Smooth muscle cell of trachea (primary cell): ENCODE measurements around the gene EIF5A. TPM values are rescaled to one million over a fixed set of nuclear protein-coding genes. Genes with fewer than 3 reads are reported as not detected.

ENCODE experiments used
- total RNA-seq: library from RNA; depleted of rRNA; stranded (reverse); fragments of >200 nt; gene quantifications from 2 replicates; pipeline ENCODE4 v1.2.1, GENCODE V29; 2014

EIF5A gene
- total RNA-seq, result 469 and 682 TPM in 2 replicates

DNA sequence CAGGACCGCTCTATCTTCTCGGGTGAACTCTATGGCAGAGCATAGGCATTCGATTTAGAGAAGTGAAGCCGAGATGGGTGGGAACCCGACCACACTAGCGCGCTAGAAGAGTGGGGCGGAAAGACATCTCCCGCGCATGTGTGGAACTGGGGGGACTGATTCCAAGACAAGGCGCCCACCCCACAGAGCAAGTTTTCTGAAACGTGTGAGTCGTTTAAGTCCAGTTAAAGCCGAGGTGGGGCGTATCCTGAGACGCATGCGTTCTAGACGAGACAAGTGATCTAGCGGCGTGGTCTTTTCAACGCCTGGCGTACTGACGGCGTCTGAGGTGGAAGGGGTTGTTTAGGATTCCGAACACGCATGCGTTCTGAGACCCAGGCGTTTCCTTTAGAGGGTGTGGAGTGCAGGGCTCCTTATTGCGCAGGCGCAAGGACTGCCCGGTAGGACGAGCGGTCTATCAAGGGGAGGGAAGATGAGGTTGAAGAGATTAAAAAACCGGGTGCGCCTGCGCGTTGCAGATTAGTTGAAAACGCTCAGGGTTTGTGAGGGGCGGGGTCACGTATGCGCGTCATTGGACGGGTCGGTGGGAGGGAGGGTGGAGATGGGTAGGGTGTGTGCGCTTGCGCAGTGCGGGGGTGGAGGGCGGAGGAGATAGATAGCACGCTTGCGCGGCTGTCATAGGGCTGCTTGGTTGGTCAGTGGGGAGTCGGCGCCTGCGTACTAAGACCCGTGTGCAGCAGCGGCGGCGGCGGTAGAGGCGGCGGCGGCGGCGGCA lies at the start of gene EIF5A:
EIF5A (plus strand) TSS at position 718 of the 775 bp plus-strand sequence. CDS start 2,008 bp downstream, outside the sequence.

DNA sequence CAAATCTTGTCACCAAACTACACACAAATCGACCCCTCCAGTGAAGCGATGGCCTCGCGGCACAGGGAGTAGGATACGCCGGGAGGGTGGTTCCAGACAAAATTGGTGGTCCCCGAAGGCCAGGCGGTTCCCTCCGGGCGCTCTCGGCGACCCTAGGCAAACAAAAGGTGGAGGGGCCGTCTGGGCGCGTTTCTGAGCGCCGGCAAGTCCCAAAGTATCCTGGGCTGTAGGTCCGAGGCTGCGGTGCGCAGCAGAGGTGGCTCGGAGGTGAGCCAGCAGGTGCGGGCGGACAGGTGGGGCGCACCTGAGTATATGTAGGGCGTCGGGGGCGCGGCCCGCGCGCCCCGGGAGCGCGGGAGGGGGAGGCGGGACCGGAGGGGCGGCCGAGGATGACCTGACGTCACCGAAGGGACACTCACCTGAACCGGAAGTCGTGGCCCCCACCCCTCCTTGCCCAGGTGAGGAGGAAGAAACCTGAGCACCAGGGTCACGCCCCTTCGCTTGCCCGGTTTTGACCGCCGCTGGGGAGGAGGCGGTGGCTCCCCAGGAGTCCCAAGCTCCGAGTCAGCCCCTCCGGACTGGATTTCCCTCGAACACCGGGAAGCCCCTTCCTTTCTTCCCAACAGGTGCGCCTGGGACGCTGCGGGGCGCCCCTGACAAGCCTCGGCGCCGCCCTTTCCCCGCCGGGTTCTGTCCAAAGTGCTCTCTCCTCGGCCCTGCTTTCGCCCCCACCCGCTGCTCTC lies 45.1 kb upstream of the EIF5A start, which contains the start of gene CLDN7:
CLDN7 (minus strand) TSS at position 287 of the 743 bp plus-strand sequence. CDS start 435 bp downstream, outside the sequence.

DNA sequence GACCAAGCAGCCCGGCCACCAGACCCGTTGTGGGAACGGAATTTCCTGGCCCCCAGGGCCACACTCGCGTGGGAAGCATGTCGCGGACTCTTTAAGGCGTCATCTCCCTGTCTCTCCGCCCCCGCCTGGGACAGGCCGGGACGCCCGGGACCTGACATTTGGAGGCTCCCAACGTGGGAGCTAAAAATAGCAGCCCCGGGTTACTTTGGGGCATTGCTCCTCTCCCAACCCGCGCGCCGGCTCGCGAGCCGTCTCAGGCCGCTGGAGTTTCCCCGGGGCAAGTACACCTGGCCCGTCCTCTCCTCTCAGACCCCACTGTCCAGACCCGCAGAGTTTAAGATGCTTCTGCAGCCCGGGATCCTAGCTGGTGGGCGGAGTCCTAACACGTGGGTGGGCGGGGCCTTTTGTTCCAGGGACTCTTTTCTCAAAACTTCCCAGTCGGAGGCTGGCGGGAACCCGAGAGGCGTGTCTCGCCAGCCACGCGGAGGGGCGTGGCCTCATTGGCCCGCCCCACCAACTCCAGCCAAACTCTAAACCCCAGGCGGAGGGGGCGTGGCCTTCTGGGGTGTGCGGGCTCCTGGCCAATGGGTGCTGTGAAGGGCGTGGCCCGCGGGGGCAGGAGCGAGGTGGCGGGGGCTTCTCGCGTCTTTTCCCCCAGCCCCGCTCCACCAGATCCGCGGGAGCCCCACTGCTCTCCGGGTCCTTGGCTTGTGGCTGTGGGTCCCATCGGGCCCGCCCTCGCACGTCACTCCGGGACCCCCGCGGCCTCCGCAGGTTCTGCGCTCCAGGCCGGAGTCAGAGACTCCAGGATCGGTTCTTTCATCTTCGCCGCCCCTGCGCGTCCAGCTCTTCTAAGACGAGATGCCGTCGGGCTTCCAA lies 26.1 kb upstream of the EIF5A start, which contains the start of gene SLC2A4:
SLC2A4 (plus strand) TSS at position 645 of the 879 bp plus-strand sequence; CDS start at position 862, 217 bp downstream.

DNA sequence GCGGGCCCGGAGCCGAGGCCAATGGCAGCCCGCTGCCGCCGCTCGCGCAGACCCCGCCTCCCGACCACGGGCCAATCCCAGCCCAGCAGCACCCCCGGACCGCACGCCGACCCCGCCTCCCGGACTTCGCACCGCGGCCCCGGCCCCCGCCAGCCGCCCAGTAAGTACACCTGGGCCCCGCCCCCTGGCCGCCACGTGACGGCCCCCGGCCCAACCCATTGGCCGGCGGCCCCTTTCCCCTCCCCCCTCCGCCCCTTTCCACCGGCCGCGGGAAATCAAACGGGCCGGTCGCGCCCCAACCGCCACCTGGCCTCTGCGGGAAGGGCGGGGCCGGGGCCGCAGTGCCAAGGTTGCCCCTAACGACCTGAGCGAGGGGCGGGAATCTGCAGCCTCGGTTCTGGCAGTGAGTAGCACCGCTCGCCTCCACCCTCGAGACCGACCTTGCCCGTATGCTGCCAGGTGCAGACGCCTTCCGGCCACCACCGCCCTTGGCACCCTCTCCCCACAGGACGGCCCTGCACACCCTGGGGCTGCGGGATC lies 12.7 kb upstream of the EIF5A start, which contains the start of gene YBX2:
YBX2 (minus strand) TSS at position 26 of the 540 bp plus-strand sequence. CDS start 139 bp downstream, outside the sequence.

DNA sequence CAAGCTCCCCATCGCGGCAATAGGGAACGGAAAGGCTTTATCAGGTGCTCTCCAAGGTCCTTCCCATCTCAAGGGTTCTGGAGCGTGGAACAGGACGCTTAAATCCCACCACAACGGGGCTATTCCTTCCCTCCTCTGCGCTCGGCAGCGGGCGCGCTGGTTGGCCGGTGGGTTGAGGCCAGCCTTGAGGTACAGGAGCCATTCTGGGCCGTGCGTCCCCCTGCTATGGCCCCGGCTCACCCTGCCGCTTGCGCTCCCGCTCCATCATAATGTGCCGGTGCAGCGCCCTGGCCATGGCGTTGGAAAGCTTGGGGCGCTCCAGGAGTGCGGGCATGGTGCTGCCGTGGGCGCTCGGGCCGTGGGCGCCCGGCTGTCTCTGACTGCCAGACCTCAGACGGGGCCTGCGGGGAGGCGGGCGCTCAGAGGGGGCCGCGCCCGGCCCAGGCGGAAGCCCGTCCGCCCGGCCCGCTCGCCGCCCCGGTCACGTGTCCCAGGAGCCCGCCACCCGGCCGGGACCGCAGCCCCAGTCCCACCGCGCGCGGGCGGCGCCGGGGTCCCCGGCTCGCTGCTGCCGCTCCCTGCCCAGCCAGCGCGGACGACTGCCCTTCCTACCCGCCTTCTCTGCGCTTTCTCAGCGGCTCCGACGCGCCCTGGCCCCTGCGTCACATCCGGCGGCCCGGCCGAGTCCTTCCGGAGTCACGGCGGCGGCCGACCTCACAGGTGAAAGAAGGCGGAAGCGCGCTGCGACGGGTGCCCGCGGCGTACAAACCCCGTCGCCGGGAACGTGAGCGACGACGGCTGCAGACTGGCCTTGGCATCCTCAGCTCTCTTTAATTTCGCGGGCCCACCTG lies 7.5 kb downstream of the EIF5A start, which contains the start of gene GPS2:
GPS2 (minus strand) TSS at position 642 of the 851 bp plus-strand sequence; CDS start at position 334, 308 bp downstream.

DNA sequence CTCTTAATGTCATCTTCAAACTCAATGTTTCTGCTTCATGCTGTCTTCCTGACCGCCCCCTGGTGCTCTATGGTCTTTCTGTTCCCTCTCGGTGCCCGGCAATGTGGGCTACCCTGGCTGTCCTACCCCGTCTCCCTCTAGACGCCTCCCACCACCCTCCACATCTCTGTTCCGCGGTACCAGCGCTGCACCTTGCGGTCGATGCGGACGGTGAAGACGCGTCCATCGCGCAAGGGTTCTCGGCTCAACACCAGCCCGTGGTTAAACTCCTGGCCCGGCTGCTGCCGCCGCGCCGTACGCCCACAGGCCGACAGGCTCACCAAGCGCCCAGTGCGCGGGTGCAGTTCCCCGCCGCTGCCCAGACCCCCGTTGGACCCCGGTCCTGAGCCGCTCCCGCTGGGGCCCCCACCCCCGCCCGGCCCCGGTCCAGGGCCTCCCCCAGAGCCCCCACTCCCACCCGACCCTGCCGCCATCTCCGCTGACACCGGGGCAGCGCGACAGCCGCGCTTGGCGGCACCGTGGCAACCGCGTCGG lies 21.5 kb downstream of the EIF5A start, which contains the start of gene NEURL4:
NEURL4 (minus strand) TSS at position 496 of the 534 bp plus-strand sequence; CDS start at position 473, 23 bp downstream.

DNA sequence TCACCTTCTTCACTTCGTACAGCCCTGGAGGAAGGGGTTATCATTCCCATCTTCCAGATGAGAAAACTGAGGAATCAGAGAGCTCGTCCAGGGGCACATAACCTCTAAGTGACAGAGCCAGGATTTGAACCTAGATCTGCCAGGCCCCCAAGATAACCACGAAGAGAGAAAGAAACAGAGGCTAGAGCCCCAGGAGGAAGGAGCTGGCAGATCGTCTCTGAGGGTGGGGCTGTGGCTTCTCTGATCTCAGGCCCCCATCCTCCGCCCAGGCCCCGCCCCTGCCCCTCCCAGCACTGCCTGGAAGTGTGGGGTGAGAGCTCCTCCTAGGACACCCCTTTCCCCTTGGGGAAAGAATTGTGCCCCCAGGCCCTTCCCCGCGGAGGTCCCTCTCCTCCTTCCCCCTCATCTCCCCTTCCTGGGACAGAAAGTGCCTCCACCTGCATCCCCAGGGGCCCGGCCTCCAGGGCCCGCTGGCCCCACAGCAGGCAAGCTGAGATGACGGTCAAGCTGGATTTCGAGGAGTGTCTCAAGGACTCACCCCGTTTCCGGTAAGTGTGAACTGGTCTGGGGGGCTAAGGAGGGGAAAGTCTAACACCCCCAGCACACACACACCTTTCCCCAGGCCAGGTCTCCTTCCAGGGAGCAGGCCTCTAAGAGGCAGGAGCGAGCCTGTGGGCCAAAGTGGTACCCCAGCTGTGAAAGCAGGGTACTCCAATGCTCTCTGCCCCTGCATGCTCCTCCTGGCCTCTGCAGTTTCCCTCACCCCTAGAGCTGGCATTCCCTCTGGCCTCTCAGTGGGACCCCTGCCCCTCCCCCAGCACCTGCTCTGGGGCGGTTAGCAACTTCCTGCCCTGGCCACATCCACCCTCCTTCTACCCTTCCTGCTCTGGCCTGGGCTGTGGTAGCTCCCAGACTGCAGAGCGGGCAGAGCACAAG lies 29.1 kb downstream of the EIF5A start, which contains the start of gene ACAP1:
ACAP1 (plus strand) TSS at position 290 of the 936 bp plus-strand sequence; CDS start at position 496, 206 bp downstream.

DNA sequence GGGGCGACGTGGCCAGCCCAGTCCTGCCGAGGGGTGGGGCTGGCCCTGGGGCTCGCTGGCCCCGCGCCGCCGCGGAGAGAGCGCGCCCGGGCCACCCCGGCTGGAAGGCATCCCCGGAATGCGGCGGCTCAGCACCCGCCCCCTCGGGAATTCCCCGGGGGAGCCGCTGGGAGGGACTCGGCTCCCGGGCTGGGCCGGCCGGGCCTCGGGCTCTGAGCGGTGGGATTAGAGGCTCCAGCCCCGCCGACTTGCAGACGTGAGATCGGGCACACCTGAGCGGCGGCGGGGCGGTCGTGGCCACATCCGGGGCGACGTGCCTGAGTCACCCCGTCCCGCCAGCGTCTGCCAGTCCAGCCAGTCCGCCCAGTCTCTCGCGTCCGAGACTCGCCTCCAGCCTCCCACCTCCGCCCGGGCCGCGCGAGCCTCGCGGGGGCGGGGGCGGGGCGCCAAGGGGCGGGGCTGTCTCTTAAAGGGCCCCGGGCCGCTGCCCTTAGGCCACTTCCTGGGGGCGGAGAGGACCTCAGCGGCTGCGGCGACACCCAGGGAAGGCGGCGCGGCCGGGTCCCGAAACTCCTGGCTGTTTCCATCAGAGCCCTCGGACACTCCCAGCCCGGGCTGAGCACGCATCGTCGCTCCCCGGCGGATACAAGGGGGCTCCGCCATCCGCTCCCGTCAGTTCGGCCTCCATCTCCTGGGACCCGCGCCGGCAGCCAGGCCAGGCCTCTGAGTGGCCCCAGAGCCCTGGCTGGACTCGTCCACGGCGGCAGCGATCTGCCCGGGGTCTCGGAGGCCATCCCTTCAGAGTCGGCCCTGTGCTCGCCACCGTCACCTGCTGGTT lies 44.5 kb downstream of the EIF5A start, which contains the start of gene KCTD11:
KCTD11 (plus strand) TSS at position 498 of the 838 bp plus-strand sequence.

DNA sequence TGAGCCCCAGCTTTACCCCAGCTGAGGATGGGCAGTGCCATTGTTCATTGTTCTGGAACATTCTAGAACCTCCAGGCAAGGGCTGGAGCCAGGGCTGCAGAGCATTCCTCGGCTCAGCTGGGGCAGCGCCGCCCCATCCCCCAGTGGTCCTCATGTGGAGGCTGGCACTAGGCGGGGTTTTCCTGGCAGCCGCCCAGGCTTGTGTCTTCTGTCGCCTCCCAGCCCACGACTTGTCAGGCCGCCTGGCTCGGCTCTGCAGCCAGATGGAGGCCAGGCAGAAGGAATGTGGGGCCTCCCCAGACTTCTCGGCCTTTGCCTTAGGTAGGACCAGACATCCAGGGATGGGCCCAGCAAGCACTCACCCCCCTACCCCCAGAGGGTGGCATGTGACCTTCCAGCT lies 47.6 kb downstream of the EIF5A start, which contains the start of gene TMEM95:
TMEM95 (plus strand) TSS at position 104 of the 400 bp plus-strand sequence; CDS start at position 153, 49 bp downstream.

Other genes starting within 250 kb of the EIF5A start
- not detected in 2 replicates for gene CLEC10A, start 227.4 kb upstream of the EIF5A start, total RNA-seq
- gene ASGR2, start 192.8 kb upstream of the EIF5A start, total RNA-seq, result not detected in 2 replicates
- gene ASGR1, start 128.3 kb upstream of the EIF5A start, total RNA-seq, result 1.2 and 1.3 TPM in 2 replicates
- gene DLG4, start 87.8 kb upstream of the EIF5A start, total RNA-seq, result 17.6 and 27.3 TPM in 2 replicates
- gene ACADVL, start 87.7 kb upstream of the EIF5A start, total RNA-seq, result 236 and 357 TPM in 2 replicates
- gene DVL2, start 73.1 kb upstream of the EIF5A start, total RNA-seq, result 84.8 and 108 TPM in 2 replicates
- gene PHF23, start 68.2 kb upstream of the EIF5A start, total RNA-seq, result 47.3 and 68.5 TPM in 2 replicates
- gene GABARAP, start 65.2 kb upstream of the EIF5A start, total RNA-seq, result 199 and 406 TPM in 2 replicates
- gene CTDNEP1, start 55.9 kb upstream of the EIF5A start, total RNA-seq, result 35.2 and 41.6 TPM in 2 replicates
- 24.6 and 25.6 TPM in 2 replicates for gene ELP5, start 55.4 kb upstream of the EIF5A start, total RNA-seq
- 4.1 and 6.5 TPM in 2 replicates for gene CLDN7, start 45.1 kb upstream of the EIF5A start, total RNA-seq
- gene SLC2A4, start 25.9 kb upstream of the EIF5A start, total RNA-seq, result 0.17 and 0.44 TPM in 2 replicates
- gene YBX2, start 13.0 kb upstream of the EIF5A start, total RNA-seq, result 0.17 and 0.29 TPM in 2 replicates
- 40.1 and 47.6 TPM in 2 replicates for gene GPS2, start 7.7 kb downstream of the EIF5A start, total RNA-seq
- gene NEURL4, start 21.7 kb downstream of the EIF5A start, total RNA-seq, result 20.2 and 23.5 TPM in 2 replicates
- gene ACAP1, start 28.9 kb downstream of the EIF5A start, total RNA-seq, result 0.58 and 0.99 TPM in 2 replicates
- 6.1 and 13.1 TPM in 2 replicates for gene KCTD11, start 44.5 kb downstream of the EIF5A start, total RNA-seq
- gene TMEM95, start 47.5 kb downstream of the EIF5A start, total RNA-seq, result not detected in 2 replicates
- 0.66 and 0.73 TPM in 2 replicates for gene TNK1, start 73.5 kb downstream of the EIF5A start, total RNA-seq
- gene PLSCR3, start 86.9 kb downstream of the EIF5A start, total RNA-seq, result 38.7 and 48.1 TPM in 2 replicates
- 95.8 and 132 TPM in 2 replicates for gene TMEM256, start 96.5 kb downstream of the EIF5A start, total RNA-seq
- 16.1 and 18.2 TPM in 2 replicates for gene NLGN2, start 100.2 kb downstream of the EIF5A start, total RNA-seq
- not detected in 2 replicates for gene SPEM1, start 112.7 kb downstream of the EIF5A start, total RNA-seq
- gene SPEM2, start 118.0 kb downstream of the EIF5A start, total RNA-seq, result not detected in 2 replicates
- not detected in 2 replicates for gene SPEM3, start 121.2 kb downstream of the EIF5A start, total RNA-seq
- gene TMEM102, start 127.8 kb downstream of the EIF5A start, total RNA-seq, result 1.3 and 1.9 TPM in 2 replicates
- 0.58 and 2.8 TPM in 2 replicates for gene FGF11, start 131.9 kb downstream of the EIF5A start, total RNA-seq
- 6.8 and 10.3 TPM in 2 replicates for gene CHRNB1, start 137.4 kb downstream of the EIF5A start, total RNA-seq
- gene ZBTB4, start 172.0 kb downstream of the EIF5A start, total RNA-seq, result 27.8 and 44.8 TPM in 2 replicates
- not detected in 2 replicates for gene SLC35G6, start 173.8 kb downstream of the EIF5A start, total RNA-seq
- 104 and 111 TPM in 2 replicates for gene POLR2A, start 176.7 kb downstream of the EIF5A start, total RNA-seq
- gene TNFSF12, start 241.4 kb downstream of the EIF5A start, total RNA-seq, result 17.0 and 18.4 TPM in 2 replicates